NCI-H2196 treated with DMSO at 0.1 percent for 48 hours (cell line): ENCODE results near the gene SLC9B2.

Experiments
- DNase-seq: peaks from one replicate; lab custom pipeline; 2025; ENCODE audit not compliant: unreplicated experiment; lab: John Stamatoyannopoulos, UW

The SLC9B2 gene, protein sequence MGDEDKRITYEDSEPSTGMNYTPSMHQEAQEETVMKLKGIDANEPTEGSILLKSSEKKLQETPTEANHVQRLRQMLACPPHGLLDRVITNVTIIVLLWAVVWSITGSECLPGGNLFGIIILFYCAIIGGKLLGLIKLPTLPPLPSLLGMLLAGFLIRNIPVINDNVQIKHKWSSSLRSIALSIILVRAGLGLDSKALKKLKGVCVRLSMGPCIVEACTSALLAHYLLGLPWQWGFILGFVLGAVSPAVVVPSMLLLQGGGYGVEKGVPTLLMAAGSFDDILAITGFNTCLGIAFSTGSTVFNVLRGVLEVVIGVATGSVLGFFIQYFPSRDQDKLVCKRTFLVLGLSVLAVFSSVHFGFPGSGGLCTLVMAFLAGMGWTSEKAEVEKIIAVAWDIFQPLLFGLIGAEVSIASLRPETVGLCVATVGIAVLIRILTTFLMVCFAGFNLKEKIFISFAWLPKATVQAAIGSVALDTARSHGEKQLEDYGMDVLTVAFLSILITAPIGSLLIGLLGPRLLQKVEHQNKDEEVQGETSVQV

DNA sequence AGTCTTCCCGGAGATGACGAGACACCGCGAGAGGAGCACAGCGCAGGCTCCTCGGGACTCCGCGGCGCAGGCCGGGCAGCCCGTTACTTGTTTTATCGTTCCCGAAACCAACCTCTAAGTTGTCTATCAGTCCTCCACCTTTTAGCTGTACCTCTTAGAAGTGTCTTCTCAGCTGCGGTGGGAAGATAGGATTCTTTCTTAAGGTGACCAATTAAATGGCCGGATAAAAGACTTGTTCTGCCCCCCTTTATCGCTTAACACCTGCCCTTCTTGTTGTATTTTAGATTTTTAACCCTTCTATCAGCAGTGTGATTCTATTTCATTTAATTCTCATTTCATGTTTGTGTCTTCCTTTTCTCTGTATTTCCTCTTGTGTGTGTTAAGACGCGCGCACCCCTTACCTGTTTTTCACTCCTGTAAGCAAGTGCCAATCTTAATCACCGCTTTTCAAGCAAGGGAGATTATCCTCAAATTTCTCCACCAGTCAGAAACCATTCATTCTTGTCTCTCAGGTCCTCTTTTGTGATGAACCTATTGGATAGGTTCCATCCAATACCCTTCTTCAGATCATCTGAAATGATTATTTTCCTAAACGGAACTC lies at the start of gene SLC9B2:
Gene SLC9B2, minus strand, starts transcription at position 15 of the 601 bp plus-strand sequence. CDS start 9,211 bp downstream, outside the sequence.
- DNase-seq: no peak

DNA sequence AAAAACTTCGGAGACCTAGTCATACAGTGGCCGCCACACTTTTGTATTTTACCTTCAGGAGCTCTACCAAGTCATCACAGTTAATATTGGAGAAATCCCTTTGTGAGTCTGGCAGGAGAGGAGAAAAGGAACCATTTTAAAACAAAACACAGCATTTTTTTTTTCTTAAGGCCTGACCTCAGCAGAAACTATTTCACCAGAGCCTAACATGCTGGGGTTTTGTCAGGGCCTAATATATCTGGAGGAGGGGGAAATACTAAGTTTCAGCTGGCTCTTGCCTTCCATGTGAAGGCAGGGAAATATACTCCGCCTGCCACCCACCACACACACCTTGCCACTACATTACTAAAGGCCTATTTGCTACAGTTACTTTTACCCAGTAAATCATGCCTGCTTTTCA lies 49.6 kb upstream of the SLC9B2 start:
- no peak for DNase-seq

DNA sequence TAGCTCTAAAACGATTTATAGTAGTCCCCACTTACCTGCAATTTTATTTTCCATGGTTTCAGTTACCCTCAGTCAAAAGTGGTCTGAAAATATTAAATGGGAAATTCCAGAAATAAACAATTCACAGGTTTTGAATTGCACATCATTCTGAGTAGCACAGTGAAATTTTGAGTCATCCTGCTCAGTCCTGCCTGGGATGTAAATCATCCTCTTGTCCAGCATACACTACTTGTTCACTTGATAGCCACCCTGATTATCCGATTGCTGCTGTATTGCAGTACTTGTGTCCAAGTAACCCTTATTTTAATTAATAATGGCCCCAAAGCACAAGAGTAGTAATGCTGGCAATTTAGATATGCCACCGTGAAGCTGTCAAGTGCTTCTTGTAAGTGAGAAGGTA lies 46.6 kb upstream of the SLC9B2 start:
- no peak for DNase-seq

DNA sequence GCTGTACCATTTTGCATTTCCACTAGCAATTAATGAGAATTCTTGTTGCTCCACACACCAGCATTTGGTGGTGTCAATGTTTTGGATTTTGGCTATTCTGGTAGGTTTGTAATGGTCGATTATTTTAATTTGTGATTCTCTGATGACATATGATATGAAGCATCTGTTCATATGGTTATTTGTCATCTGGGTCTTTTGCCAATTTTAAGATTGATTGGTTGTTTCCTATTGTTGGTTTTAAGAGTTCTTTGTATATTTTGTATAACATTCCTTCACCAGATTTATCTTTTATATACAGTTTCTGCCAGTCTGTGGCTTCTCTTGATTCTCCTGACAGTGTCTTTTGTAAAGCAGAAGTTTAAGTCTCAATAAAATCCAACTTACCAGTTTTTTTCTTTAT lies 41.6 kb upstream of the SLC9B2 start:
- DNase-seq: no peak

DNA sequence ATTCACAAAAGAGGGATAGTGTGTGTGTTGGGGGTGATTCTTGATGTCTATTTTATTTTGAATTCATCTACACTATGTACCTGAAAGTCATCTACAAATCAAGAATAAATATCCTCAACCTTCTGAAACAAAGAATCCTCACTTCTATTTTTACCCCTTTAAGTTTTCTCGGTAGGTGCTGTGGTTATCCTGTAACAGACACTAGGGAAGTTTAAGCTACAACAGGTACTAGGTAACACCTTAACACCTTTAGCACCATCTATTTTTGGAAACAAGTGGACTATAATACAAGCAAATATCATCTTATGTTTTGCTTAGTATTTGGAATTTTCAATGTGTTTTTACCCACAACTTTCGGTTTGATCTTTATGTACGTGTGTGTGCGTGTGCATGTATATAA lies 35.0 kb upstream of the SLC9B2 start:
- no peak for DNase-seq

DNA sequence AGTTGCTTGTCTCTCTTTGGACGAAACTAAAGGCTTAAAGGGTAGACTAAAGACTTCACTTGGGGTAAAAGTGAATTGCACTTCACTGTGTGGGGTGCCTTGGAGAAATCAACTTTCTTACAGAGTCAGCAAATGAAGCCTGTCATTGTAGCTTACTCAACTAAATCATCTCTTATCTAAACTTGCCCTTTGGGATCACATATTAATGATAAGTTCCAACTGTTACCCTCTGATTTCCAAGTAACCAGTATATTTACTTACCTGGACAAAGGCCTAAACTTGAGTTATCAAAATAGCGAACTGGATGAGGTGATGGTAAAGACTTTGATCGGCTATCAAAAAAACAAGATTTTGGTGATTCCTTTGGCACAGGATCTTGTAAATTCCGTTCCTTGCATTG lies 32.0 kb upstream of the SLC9B2 start:
- no peak for DNase-seq

DNA sequence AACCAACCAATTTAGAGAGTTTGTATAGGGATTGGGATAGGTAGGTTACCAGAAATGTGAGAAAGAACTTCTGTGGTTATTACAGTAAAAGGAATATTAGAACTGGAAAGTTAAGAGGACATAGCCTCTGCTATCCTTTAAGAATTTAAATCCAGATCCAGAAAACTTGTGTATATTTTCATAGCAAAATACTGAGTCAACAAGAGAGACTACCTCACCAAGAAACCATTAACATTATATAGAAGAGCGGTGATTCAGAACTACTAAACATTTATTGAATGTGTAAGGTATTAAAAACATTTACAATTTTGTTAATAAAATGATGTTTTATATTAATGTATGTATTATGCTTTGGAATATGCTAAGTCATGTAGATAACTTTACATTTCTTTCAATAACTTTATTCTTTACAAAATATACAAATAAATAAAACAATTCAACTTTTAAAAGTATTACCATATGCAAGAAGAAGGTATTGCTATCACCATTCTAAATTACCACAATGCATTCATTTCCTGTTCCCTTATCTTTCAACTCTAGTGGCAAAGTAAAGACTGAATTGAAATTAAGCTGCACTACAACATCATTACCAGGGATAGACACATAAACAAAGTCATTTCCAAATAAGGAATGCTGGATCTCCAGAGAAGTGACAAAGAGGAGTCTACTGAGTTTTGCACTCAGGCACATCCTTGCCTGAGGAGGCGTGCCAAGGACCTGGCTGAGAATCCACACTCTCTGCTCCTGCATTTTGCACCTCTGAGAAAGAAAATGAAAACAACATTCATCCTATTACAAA lies 29.2 kb upstream of the SLC9B2 start:
- no peak for DNase-seq

DNA sequence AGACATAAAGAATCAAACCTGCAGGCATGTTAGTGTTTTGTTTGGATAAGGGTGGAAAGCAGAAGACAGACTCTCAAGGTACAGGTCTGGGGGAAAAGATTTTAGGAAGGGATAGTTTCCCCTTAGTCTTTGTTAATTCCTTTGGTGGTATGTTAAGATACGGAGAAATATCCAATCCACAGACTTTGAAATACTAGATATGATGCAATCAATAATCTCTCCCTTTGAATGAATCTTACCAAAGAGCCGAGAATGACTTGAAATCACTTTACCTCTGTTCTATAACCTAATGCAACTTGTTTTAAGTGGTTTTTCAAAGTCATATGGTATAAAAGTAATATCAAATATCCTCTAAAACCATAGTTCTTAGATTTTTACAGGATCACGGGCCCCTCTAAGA lies 28.3 kb upstream of the SLC9B2 start:
- DNase-seq: no peak

DNA sequence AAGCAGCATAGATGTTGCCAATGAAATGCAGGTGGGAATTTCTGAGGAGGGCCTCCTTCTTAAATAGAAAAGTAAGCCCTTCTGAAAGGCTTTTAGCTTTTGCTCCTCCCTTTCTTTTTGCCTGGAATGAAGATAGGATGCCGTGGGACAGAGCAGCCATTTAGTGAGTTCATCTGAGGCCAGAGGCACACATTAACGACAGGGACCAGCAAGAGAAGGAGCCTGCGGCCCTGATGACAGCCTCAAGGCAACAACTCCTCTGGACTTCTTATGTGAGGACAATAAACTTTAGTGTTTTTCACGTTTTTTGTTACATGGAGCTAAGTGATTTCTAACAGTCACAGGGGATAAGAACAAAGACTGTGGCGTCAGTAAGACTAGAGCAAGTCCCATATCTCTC lies 24.1 kb upstream of the SLC9B2 start:
- no peak for DNase-seq

DNA sequence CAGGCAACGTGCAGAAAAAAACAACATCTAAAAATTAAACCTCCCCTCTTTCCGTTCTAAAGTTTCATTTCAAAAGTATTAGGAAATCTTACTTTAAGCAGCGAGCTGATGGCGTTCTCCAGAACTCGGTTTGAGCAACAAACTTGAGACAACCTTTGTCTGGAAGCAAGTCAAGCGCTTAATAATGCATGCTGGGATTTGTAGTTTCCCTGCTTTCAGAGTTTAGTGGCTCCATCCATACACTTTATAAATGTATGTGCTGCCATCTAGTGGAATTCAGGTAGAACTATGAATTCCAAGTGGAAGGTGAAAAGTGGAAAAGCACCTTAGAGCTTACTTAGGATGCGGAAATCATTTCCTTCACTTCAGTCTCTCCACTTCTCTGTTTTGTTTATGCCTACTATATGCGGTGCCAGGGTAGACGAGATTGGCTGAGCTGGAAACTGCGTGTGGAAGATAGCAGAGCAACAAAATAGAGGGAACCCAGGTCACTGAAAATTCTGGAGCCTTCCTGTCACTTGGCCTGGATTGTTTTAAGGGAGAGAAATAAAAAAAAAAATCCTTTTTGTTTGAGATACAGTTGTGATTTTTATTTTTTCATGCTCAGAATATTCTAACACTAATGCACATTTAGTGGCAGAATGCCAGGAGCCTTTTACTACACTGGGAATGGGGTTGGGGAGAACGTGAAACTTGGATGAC lies 23.3 kb upstream of the SLC9B2 start, which contains the start of gene BDH2:
Gene BDH2, minus strand, starts transcription at position 144 of the 702 bp plus-strand sequence. CDS start 3,580 bp downstream, outside the sequence.
- DNase-seq: peak; percentile 42

DNA sequence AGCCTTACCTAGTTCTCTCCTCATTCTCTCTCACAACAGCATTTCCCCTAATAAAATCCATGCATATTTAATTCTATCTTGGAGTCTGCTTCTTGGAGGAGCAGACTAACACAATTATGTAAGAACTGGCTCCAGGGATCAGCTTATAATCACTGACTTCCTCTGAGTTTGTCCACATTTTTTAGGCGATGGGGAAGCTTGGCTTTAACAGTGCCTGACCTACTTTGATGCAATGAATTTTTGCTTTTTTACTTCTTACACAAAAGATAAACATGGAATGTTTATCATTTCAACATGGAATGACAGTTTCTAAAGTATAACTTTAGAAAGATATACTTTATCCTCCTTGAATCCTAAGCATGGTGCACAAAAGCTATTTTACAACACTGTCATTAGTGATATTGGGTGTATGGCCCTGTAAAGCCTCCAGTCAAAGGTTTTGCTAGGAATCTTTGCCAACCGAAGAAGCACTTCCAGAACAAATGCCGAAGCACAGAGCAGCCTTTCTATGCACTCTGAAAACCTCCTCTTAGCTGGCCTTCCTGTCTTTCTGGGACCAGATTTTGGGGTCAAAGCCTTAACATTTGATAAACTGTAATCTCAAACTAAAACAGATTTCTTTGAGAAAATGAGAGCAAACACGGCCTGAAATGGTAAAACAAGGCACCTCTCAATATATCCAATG lies 22.3 kb upstream of the SLC9B2 start:
- no peak for DNase-seq

DNA sequence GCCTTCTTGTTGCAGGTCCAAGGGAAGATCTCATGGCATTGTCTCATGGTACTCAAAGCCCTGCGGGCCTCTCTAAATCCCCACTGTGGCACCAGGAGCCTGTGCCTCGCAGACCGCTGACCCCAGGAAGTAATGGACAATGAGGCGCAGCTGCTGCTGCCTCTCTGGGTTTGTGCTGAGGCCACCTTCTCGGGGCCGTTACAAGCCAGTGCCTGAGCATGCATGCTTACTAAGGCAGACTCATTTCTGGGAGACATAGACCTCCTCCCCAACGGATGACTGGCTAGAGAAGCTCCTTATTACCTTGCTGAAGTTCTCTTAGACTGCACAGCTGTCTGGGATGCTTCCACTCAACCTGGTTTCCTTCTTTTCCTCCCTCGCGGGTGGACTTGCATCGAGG lies 21.8 kb upstream of the SLC9B2 start:
- no peak for DNase-seq

DNA sequence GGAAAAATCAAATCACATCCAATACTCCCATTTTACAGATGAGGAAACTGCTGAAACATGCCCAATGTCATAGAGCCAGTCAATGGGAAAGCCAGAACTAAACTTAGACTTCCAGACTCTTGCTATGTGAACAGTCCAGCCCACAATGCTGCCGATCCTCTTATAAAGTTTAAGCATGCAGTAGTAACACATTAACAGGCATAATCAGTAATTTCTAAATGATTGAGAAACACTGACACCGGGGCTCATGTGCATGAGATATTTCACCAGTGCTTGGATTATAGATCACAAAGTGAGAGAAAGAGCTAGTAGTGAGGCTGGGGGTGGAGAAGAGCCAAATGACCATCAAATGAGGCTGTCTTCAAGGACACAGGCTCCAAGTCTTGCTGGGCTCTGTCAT lies 20.6 kb upstream of the SLC9B2 start:
- no peak for DNase-seq

DNA sequence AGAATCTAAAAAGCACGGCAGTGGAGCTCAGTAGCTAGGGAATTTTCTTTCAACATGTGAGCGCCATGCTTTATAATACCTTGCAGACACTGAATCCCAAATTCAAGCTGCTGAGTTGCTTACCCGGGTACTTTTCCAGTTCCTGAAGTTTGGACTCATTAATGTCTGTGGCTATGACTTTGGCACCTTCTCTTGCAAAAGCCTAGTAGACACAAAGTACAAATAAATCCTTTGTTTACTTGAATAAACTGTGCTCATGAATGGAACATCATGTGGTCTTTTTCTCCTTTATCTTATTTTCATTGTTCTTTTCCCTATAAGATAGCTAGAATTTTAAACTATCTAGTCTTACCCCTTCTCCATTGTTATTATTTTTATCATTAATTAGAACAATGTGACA lies 18.5 kb upstream of the SLC9B2 start:
- DNase-seq: no peak

DNA sequence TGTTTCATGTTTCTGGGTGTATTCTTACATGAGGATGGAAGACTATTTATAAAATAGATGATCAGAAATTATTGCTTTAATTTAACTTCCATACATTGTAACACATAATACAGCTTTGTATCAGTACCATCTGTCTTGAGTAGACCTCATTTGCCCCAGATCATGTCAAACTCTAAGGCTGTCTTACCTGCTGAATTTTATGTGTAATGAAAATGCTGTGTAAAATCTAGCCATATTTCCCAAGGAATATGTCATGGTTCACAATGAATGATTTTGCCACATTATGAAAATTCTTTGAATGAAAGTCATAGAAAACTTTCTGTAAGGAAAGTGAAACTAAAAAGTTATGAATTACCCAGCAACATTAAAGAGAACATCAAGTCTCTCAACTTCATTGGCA lies 15.7 kb upstream of the SLC9B2 start:
- no peak for DNase-seq

DNA sequence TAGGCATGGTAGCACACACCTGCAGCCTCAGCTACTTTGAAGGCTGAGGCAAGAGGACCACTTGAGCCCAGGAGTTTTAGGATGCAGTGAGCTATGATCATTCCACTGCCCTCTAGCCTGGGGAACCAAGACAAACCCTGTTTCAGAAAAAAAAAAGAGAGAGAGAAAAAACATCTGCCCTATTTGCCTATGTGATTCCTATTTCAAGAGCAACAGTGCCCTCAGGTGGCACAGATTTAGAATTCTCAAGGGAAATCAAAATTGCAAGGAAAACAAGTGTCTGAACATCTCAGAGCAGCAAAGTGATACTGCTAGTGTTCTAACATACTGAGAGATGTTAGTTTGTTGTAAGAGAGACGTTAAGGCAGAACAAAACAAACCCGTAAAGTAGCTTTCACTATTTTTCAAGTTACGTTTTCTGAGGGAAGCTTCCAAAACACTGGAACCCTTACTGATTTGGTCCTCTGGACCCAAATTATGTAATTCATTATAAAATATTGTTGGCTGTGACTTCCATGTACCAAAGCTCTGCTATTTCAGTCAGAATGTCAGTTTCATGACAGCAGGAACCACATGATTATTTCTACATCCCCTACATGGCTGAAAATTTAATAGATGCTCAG lies 15.2 kb upstream of the SLC9B2 start:
- peak; percentile 16 for DNase-seq

DNA sequence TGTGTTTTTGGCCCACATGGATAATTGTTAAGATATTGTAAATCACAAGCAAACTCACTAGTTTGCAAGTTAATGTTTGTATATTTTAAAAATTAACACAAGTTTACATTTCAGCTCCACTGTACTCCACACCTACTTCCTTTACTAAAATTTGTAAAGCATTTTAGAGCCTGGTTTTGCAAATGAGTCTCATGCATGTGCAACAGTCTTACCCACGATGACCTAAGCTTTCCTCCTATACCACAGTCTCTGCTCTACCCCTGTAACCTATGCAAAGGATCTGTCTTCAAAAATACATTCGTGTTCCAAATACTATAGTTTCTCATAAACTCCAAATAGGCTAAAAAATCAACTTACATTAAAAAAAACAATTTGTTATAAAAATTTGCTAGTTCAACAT lies 12.9 kb upstream of the SLC9B2 start:
- no peak for DNase-seq

DNA sequence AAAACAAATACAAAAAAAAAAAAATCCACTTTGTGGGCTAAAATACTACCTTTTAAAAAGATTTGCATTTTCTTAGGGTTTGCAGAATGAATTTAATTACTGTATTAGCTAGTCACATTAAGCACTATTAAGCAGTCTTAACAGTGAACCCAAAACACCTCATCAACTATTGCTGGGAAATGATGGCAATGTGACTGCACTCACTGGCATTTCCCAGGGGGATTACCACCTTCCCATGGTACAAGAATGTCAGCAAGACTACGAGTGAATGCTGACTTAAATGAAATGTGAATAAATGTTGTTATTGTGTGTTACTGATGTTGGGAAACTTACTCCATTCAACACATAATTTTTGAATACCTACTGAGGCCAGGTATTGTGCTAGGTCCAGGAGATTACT lies 10.0 kb upstream of the SLC9B2 start:
- no peak for DNase-seq

DNA sequence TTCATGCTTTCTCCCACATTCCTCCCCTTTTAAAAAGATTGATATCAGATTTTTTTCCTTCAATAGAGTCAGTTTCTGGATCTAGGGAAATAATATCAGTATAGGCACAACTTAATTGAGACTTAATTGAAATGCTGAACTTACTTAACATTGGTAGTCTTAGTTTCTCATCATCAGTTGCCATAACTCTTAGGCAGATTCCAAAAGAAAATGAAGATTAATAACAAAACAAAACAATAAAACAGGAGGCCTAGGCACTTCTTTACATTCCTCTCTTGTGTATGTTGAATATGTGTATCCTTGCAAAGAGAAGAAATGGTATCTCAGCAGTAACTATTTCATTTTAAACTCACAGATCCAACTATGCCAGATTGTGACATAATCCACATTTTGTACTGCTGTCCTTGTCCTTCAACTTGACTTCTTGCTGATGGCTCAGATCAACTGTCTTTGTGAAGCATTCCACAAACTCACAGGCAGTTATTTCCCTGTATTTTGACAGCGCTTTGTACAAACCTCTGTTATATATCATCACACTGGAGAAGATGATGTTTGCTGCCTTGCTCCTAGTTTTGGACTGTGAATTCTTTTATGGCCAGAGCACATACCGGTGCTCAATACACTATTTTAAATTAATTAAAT lies 9.1 kb upstream of the SLC9B2 start:
- DNase-seq: no peak
